ENCODE data around the gene PCK1. TPM values are rescaled to one million over a fixed set of nuclear protein-coding genes. Genes with fewer than 3 reads are reported as not detected.

The PCK1 gene
- total and polyA plus RNA-seq, 2 of the 13 experiments (the other 11 are each of a cell fraction or from before 2014, with no cell fraction given) = 6.5 to 12.6 TPM

GRCh38 chr20:57530327-57530981 is 30.5 kb upstream of the PCK1 start:
- POLR2A ChIA-PET = interaction anchor here (1.1 kb wide), 1 partner anchor 25 kb away, joined by 3 read pairs; no protein-coding TSS in a partner anchor
- TF ChIP-seq TCF12 (IDR thresholded peaks at IDR 0.05) (no peak), TCF12 (CRISPR knock-in tag; IDR thresholded peaks at IDR 0.05) (0 out of 2 replicates have a peak, but pooled peaks have one; percentile 12), CBFB (CRISPR knock-in tag; IDR thresholded peaks at IDR 0.05) (no peak), NFYB (CRISPR knock-in tag; IDR thresholded peaks at IDR 0.05) (no peak), BORCS8-MEF2B (CRISPR knock-in tag; IDR thresholded peaks at IDR 0.05) (no peak), ZNF24 (IDR thresholded peaks at IDR 0.05) (no peak), IRX3 (CRISPR knock-in tag; IDR thresholded peaks at IDR 0.05; ENCODE audit: borderline replicate concordance, low read depth) (no peak)
- TF ChIP-seq, protein P1, sequence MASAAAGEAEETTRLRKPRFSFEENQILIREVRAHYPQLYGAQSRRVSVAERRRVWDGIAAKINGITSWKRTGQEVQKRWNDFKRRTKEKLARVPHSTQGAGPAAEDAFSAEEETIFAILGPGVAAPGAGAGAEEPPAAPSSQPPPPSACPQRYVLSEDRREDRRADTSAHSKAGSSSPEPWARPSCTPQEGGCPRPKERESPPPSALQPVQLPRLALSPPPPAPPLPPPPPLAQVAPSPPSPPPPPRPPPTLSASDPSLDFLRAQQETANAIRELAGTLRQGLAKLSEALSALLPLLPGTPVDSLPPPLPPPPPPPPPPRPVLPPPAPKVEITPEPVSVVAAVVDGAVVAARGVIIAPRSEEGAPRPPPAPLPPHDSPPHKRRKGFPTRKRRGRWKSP (CRISPR knock-in tag; IDR thresholded peaks at IDR 0.05) = no peak
- no peak overlapping the region for H3K9ac ChIP-seq (ENCODE audit: insufficient read depth, low read depth, low read length)
- ATAC-seq (no peak), DNase-seq (ENCODE audit: low spot score) (no peak), FAIRE-seq (no peak)
- intact Hi-C loops (cut with micrococcal nuclease; ENCODE audit: unreplicated experiment) = no loop called here
- peaks cover 67% of the 10 kb centered on the region for H3K4me1 ChIP-seq (ENCODE audit: insufficient read depth, low read length)
- 51% methylated on average over 4 of the region's 4 CpGs for WGBS (ENCODE audit: low lambda C conversion rate)
- H3K4me2 ChIP-seq (ENCODE audit: low read depth, low read length) = no peak overlapping the region
- H3K79me2 ChIP-seq (ENCODE audit: insufficient read depth, low read length) = no peaks in the 10 kb centered on the region
- H3K27me3 ChIP-seq (ENCODE audit: control insufficient read depth in 1 of 2, insufficient read depth in 2 of 2, low read length in 2 of 2) = peaks cover 4 to 5% of the 10 kb centered on the region in 2 experiments; a peak in 2 of 5 replicates
- H3K4me3 ChIP-seq (replicated peaks in 1 of 3; ENCODE audit: insufficient read depth in 1 of 3, low read depth in 2 of 3, low read length in 3 of 3) = no peak overlapping the region
- H2AFZ ChIP-seq (ENCODE audit: low read length) = no peak overlapping the region
- no TSS peak for BruUV-seq (replicated peaks)
- no peak overlapping the region for H3K27ac ChIP-seq (ENCODE audit: extremely low read length, insufficient read depth, low read length)
- H4K20me1 ChIP-seq (ENCODE audit: insufficient read depth, low read length) = no peaks in the 10 kb centered on the region
- in situ Hi-C loops (cut with HindIII; ENCODE audit: extremely low pct_ligation_motif_present, low pct_unique_long_range_greater_than_20kb) = no loop called here
- CTCF ChIA-PET (ENCODE audit: low intra/inter-chr PET ratio, low total read pairs) = interaction anchor here (5.7 kb wide), 1 partner anchor 63 kb away, joined by 140 read pairs; no protein-coding TSS in a partner anchor
- no peaks in the 10 kb centered on the region for H3K36me3 ChIP-seq (replicated peaks in 1 of 2; ENCODE audit: control insufficient read depth in 1 of 2, insufficient read depth in 2 of 2, low read length in 2 of 2)
- peaks cover 5% of the 10 kb centered on the region; the same call in 1 of the 2 replicates for H3K9me3 ChIP-seq (ENCODE audit: low read length)
